HL-60/S4 treated with retinoic acid at 250 ng/mL for 4 days and 3 days (cell line): Measurements from ENCODE around the gene SSRP1.
"Not testable (repeated sequence)": the region's sequence is repeated elsewhere in the genome, so short reads cannot be mapped to it uniquely, and the experiment has no call there.

Experiments used
- in situ Hi-C: fragments of 300-500 bp; cut with MboI; formaldehyde crosslinking; loops from 2 replicates; pipeline ENCODE4 v1.7.0; 2022; ENCODE audit warnings: low sequenced_read_pairs

SSRP1 gene

DNA sequence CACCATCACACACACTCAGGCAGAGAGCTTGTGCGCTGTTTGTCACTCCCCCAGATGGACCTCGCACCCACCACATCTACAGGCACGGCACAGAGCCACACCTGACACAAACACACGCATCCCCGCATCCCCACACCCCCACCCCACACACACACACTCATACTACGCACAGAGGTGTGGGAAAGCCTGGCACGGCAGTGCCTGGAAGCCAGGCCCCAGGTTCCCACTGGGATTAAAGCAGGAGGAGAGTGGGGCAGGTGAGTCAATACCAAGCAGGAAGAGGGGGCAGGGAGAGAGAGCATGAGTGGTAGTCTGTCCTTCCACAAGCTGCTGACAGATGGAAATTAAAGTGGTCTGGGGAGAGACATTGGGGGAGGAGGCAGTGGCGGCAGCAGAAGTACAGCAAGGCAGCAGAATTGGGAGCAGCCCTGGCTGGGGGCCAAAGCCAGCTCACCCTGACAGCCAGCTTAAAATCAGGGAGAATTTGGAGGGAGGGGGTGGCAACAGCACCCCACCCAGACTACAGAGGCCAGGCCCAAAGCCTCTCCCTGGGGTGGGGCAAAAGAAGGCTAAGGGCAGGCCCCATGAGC lies 31.6 kb downstream of the SSRP1 start:
- in situ Hi-C loops, result no loop called here

DNA sequence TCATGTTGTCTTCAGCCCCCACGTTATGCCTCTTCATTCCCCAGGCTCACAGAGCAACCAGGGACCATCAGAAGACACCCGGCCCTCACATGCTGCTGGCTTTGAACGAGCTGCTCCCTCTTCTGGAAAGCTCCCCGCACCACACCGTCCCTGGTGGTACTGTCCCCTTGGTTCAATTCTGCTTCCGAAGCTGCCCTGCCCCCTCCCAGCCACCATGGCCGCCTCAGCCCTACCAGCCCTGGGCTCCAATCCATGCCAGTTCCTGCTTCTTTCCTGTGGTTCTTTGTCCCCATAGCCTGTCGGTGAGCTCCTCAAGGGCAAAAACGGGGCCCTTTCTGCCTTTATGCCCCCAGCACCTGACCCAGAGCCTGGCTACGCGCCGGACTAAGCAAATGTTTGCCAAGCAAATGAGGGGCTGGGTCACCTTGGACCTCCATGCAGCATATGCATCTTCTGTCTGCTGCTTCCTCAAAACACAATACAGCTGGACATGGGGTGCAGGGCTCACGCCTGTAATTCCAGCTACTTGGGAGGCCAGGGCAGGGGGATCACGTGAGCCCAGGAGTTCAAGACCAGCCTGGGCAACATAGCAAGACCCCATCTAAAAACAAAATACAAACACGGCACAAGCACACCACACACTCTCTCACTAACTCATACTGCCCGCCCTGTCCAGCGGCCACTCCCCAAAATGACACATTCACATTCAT lies 32.3 kb downstream of the SSRP1 start:
- in situ Hi-C loops, result no loop called here

DNA sequence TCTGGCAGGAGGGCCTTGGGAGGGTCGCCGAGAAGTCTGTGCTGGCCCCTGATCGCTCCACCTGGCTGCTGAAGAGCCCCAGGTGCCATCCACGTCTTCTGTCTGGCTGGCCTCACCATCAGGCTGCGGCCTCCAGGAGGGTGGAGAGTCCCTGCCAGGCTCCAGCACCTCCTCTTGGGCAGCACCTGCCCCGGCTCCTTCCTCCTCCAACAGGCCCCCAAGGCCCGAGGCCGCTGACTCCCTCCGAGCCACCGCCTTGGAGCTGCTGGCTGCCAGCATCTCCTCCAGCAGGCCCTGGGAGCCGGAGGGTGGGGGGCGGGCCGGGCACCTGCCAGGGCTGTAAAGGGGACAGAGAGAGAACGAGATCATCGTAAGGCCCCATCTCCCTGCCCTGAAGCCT lies 33.2 kb downstream of the SSRP1 start:
- in situ Hi-C loops, result no loop called here

DNA sequence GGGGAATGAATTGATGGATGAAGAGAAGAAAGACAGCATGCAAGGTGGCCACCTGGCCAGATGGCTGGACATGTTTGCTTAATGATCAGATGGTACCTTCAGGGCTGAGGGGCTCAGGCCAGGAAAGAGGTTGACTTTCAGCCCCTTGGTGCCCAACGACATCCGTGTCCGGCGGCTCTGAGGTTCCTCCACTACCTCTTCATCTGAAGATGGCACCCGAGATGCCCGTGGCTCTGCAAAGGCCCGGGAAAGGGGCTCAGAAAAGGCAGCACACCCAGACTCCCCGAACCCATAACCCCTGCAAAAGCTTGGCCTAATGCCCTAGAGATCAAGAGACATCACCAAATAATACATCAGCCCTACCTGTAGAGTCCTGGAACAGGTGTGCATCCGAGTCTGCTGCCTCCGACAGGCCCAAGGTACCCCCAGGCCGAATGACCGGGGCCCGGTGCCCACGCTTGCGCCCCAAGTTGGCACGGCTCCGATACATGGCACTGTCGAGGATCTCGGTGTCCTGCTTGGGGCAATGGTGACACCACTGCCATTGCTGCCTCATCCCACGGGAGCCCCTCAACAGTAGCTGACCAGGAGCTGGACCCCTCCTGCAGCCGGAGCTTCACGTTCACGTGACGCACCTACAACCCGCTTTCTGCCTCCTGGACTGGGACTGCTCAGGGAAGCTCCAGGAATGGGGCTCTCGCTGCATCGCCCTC lies 33.8 kb downstream of the SSRP1 start:
- in situ Hi-C loops, result no loop called here

DNA sequence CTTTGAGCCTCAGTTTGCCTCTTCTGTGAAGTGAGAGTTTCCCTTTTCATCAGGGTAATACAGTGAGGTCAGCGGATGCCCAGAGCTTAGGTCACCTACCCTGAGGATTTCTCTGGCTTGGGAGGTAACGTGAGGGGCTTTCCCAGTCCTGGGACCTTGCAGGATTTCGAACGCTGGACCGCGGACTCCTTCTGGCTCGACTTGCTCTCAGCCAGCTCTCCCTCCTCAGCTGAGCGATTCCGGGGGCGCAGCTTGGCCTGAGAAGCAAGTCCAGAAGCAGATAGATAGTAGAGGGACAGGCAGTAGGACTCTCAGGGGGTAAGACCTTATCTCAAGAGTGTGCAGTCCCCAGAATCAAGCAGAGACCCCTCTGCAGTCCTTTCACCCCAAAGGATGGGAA lies 34.9 kb downstream of the SSRP1 start:
- in situ Hi-C loops, result no loop called here

DNA sequence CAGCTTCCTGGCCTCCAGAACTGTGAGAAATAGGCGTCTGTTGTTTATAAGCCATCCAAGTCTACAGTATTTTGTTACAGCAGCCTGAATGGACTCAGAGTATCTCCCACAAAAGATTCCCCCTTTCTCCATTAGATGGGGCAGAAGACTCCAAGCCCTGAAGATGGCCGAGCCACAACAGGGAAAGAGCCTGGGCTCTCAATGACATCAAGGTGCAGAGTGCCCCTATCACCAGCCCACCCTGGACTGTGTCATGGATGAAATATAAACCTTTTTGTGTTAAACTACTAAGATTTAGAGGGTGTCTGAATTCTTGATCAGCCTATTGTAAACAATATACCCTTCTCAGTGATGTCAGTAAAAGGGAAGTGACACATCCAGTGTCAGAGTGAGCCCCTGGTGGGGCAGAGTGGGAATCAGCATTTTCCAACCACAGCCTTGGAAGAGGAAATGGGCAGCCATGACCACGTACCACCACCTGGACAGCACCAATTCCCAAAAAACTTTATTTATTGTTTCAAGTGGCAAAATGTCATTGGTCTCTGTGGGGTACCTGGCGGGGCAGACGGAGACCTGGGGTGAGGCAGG lies 36.4 kb downstream of the SSRP1 start:
- in situ Hi-C loops, result no loop called here

DNA sequence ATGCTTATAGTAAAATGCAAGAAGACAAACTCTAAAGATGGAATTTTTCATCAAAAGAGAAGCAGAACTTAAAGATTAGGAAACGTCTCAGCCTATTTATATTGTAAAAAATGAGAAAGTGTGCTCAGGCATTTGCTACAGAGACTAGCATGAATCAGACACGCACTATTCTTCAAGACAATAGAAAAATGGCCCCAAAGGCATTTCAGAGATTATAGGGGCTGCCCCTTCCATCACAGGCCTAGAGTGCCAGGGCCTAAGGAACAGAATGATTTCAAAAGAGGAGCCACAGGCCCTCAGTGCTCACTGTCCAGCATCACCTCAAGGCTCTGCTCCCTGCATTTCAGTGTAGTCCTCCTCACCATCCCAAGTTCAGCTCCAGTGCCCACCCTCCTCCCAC lies 38.5 kb downstream of the SSRP1 start:
- in situ Hi-C loops, result no loop called here

DNA sequence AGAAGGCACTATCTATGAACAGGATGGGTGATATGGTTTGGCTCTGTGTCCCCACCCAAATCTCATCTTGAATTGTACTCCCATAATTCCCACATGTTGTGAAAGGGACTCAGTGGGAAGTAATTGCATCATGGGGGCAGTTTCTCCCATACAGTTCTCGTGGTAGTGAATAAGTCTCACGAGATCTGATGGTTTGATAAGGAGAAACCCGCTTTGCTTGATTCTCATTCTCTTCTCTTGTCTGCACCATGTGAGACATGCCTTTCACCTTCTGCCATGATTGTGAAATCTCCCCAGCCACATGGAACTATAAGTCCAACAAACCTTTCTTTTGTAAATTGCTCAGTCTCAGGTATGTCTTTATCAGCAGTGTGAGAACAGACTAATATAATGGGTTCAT lies 39.5 kb downstream of the SSRP1 start:
- in situ Hi-C loops, result not testable (repeated sequence)

DNA sequence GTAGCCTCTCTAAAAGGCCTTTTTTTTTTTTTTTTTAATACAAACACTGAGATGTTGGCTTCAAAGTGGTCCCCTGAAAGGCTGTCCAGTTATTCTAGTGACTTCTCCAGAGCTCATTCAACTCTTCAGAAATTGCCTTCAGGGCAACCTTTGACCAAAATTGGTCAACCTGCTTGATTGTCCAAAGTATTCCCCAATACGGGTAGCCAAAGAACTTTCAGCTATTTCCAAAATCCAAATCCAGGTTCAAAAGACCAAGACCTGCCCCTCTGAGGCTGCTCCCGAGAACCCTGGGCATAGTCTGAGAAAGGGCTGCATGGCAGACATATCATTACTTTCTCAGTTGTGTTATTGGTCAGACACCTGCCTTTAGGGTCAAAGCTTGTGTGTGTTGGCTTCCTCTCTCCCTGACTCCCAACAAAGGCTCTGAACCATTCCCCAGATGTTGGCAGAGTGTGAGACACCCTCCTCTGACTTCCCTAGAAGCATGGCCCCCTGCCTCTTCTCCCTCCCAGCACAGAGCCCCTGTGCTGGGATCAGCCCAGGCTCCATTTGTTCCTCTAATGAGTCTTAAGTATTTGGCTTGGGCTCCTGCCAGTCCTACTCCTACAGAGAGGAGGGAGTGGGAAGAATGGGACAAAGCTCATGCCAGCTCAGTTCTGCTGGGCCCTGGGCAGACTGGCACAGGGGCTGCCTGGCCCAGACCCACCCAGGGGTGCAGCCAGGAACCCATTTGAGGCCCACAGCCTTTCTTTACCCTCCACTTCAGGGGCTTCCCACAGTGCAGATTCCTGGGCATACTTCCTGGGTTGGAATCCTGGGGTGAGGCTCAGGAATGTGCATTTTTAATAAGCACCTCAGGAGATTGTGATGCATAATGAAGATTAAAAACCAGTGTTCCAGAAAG lies 41.2 kb downstream of the SSRP1 start:
- in situ Hi-C loops, result no loop called here

DNA sequence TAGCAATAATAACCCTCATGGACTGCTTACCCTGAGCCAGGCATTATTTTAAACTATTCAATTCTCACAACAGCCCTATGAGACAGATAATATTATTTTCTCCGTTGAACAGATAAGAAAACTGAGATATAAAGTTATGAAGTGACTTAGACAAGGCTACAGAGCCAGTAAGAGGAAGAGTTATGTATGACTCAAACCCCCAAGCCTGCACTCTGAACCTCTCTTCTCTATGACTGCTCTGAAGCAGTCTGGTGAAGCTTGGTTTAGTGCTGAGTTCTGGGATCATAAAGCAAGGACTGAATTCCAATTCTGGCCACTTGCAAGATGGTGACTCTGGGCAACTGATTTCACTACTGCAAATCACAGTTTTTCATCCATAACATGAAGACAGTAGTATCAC lies 45.4 kb downstream of the SSRP1 start:
- in situ Hi-C loops, result no loop called here

DNA sequence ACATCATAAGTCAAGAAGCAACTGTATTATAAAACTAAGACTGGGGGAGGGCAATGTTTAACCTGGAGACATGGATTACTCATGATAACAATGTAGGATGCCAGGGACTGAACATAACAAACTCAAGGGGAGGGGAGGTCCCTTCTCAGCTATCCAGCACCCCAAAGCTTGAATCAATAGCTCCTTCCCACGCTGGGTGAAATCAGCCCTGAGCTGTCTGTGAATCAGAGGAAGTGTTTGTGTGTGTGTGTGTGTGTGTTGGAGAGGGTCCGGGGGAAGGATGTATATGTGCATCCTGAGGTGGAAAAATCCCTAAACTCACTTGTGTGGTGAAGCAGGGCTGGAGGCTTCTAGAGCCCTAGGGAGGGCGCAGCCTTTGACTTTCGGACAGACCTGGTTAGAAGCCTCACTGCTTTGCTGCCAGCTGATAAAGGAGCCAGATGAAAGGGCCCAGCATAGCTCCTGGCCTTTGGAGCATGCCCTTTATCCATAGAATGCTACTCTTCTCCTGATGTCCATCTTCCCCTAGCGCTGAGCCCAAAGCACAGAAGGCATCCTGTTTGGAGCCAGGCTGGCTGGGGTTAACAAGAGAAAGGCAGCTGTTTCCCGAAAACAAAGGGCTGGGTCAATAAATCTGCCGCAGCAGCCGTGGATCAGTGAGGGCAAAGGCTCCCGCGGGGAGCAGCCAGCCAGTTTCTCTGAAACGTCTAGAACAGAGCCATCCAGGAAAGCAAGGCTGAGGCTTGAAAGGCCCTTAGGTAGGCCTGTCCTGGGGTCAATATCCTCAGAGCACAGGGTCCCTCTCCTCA lies 46.7 kb downstream of the SSRP1 start:
- in situ Hi-C loops, result no loop called here

DNA sequence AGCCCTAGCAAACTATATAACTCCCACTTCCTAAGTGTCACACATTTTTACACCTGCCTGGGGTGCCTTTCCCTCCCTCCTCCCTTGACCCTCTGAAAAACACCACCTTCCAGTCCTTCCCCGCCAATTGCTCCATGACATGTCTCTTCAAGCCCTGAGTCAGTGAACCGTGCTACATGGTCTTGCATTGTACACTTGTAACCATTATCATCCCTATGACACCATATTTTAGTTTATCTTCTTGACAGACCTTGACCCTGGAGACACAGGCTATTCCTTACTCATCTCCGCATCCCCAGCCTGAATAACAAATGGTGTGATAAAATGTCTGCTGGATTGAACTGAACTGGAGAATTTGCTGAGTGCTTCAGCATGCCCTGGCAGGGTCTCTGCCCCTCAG lies 47.8 kb downstream of the SSRP1 start:
- in situ Hi-C loops, result no loop called here

DNA sequence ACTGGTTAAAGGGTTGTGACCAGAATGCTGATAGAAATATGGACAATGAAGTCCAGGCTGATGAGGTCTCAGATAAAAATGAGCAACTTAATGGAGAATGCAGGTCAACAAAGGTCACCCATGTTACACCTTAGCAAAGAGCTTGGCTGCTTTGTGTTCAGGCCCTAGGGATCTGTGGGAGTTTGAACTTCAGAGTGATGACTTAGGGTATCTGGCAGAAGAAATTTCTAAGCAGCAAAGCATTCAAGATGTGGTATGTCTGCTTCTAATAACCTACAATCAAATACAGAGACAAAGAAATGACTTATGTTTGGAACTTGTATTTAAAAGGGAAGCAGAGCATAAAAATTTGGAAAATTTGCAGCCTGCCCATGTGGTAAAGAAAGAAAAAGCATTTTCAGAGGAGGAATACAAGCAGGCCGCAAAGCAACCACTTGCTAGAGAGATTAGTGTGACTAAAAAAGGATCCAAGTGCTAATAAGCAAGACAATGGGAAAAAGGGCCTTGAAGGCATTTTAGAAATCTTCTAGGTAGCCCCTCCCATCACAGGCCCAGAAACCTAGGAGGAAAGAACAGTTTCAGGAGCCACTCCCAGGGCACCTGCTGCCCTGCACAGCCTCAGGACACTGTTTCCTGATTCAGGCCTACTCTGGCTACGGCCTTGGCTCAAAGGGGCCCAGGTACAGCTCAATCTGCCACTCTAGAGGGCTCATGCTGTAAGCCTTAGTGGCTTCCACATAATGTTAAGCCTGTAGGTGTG lies 52.3 kb downstream of the SSRP1 start:
- in situ Hi-C loops, result no loop called here

DNA sequence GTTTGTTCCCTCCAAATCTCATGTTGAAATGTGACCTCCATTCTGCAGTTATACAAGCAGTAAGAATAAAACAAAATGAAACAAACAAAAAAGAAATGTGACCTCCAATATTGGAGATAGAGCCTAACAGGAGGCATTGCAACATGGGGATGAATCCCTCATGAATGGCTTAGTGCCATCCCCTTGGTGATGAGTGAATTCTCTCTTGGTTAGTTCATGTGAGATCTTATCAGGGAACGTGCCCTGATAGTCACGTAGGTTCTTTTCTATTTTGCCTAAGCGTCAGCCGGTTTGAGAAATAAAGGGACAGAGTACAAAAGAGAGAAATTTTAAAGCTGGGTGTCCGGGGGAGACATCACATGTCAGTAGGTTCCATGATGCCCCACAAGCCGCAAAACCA lies 54.1 kb downstream of the SSRP1 start:
- in situ Hi-C loops, result not testable (repeated sequence)

DNA sequence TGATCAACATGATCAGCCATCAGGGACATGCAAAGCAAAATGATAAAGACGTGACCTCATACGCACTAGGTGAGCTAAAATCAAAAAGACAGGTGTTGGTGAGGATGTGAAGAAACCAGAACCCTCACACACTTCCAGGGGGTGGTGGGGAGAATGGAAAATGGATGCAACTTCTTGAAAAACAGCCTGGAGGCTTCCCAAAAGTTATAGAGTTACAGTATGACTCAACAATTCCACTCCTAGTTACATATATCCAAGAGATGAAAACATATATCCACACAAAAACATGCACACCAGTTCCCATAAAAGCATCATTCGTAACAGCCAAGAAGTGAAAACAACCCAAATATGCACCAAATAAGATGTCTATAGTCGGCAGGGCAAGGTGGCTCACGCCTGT lies 56.6 kb downstream of the SSRP1 start:
- in situ Hi-C loops, result no loop called here

DNA sequence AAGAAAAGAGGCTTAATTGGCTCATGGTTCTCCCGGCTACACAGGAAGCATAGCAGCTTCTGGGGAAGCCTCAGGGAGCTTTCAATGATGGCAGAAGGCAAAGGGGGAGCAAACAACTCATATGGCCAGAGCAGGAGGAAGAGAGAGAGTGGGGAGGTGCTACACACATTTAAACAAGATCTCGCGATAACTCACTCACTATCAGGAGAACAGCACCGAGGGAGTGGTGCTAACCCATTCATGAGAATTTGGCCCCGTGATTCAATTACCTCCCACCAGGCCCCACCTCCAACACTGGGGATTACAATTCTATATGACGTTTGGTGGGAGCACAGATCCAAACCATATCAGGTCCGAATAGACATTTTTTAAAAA lies 57.0 kb downstream of the SSRP1 start:
- in situ Hi-C loops, result no loop called here

DNA sequence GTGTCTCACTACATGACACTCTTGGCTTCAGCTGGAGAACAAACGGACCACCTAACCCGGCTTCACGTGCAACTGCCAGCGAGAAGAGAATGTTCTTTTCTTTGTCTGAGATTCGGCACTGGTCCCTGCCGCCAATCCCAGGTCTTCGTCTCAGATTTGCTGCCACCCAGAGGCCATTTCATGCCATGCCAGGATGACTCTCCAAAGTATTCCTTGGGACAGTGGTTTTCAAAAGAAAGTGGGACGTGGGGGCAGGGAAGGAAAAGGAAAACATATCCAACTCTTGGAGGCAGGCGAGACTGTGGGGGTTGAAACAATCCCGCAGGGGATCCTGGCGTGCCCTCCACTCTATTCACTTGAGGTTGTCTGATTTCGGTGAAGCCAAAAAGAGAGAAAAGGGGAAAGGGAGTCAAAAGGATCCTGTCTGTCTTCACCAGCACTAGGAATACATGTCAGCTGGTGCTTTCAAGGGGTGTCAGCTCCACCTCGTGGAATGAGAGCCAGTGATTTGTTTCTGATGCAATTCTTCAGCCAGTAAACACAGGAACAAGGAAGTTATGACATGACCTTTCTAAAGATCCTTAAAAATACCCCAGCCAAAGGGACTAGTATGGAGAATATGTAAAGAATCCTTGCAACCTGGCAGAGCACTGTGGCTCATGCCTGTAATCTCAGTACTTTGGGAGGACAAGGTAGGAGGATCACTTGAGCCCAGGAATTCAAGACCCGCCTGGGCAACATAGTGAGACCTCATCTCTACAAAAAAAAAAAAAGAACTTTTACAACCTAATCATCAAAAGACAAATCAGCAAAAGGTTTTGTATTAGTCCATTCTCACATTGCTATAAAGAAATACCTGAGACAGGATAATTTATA lies 57.6 kb downstream of the SSRP1 start:
- in situ Hi-C loops, result no loop called here

DNA sequence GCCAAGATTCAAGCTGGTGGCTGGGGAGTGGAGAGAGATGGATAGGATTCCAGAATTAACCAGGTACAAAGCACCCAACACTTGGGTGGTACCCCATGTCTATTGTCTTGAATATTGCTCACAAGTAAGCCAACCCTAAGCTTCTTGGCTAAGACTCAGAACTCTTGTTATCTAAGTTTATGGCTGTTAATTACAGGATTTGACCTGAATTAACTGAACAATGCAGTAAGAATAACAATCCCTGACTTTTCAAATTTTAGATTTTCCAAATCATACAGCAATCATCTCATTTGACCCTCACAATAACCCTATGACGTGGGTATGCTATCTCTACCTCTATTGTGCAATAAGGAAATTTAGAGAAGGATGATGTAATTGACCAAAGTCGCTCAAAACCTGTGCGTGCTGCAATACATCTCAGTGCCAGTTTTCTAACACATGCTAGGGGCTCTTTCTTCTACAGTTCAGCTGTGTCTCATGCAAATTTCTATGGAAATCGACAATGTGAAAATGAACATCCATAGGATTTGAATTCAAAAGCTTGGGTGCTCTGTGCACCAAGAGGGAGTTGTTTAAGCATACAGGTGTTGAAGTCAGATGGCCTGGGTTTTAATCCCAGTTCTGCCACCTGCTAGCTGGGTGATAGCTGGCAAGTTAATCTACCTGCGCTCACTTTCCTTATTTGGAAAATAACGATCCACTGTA lies 58.6 kb downstream of the SSRP1 start:
- in situ Hi-C loops, result no loop called here
